Cardiac muscle cell (in vitro differentiated cells and primary cell): Measurements from ENCODE around the gene SELENOS. TPM values are rescaled to one million over a fixed set of nuclear protein-coding genes. Genes with fewer than 3 reads are reported as not detected.
A peak's percentile ranks its signal among the peaks of the same experiment; 100 is the strongest.

Experiments used
- DNase-seq, 2 donors: peaks; one replicate each; pipeline versions ENCODE4 v3.0.0 to v3.0.0-alpha.2; 2010 to 2017; ENCODE audit warnings: low read depth in 1 of 2, low spot score in 1 of 2
- H3K27ac ChIP-seq: fragments of 200-600 bp; sonication (generic); 2 replicates; pipeline ENCODE4 v1.5.1; 2016
- H3K27me3 ChIP-seq: fragments of 200-600 bp; sonication (generic); 2 replicates; pipeline ENCODE4 v1.6.0; 2016; ENCODE audit warnings: control low read depth
- H3K36me3 ChIP-seq: fragments of 200-600 bp; sonication (generic); 2 replicates; pipeline ENCODE4 v1.5.1; 2016; ENCODE audit warnings: control low read depth
- H3K4me1 ChIP-seq: fragments of 200-600 bp; sonication (generic); 2 replicates; pipeline ENCODE4 v1.8.1; 2017; ENCODE audit warnings: low read depth, mild to moderate bottlenecking, mixed run types
- H3K4me3 ChIP-seq: fragments of 200-600 bp; sonication (generic); 2 replicates; pipeline ENCODE4 v1.5.1; 2016; ENCODE audit warnings: mild to moderate bottlenecking
- H3K9me3 ChIP-seq: fragments of 200-600 bp; sonication (generic); 2 replicates; pipeline ENCODE4 v1.5.1; 2017; ENCODE audit warnings: low read depth, mild to moderate bottlenecking, control low read depth
- CTCF ChIP-seq: IDR thresholded peaks from 2 replicates; pipeline ENCODE4 v1.5.1; 2012; ENCODE audit warnings: low read depth, mild to moderate bottlenecking, low read length
- polyA plus RNA-seq: library from polyadenylated mRNA; unstranded; fragments of >200 nt; fragmentation: Nextera tagmentation; extraction: Ambion mirVana; gene quantifications from 2 replicates; pipeline ENCODE4 v1.2.1, GENCODE V29; 2016
- total RNA-seq: library from RNA; depleted of rRNA; stranded (reverse); fragments of >200 nt; gene quantifications from 2 replicates; pipeline ENCODE4 v1.2.3, GENCODE V29; 2016

The SELENOS gene
- total and polyA plus RNA-seq, 2 experiments from 2014 or later = 48.3 to 103 TPM

GRCh38 chr15:101275018-101275417 lies 2.3 kb downstream of the SELENOS start:
- Histone ChIP-seq H3K36me3 (peaks cover 36% of the 10 kb centered on the region), H3K27me3 (no peaks in the 10 kb centered on the region), H3K4me3 (no peak overlapping the region), H3K4me1 (peaks cover 44% of the 10 kb centered on the region), H3K27ac (no peak overlapping the region), H3K9me3 (no peaks in the 10 kb centered on the region)
- TF ChIP-seq CTCF = no peak
- DNase-seq = no peak

- H3K4me3 ChIP-seq = no peak overlapping the region
- no peak for DNase-seq
- H3K36me3 ChIP-seq = peaks cover 36% of the 10 kb centered on the region
- peak overlapping the region; percentile 64 for H3K27ac ChIP-seq
- H3K27me3 ChIP-seq = no peaks in the 10 kb centered on the region
- no peak for TF ChIP-seq CTCF
- H3K9me3 ChIP-seq = no peaks in the 10 kb centered on the region
- peaks cover 46% of the 10 kb centered on the region for H3K4me1 ChIP-seq
These were observed 3.8 kb downstream of the SELENOS start for GRCh38 chr15:101273534-101273933.

GRCh38 chr15:101272584-101272983 lies 4.7 kb downstream of the SELENOS start:
- Histone ChIP-seq H3K36me3 (peaks cover 36% of the 10 kb centered on the region), H3K27me3 (no peaks in the 10 kb centered on the region), H3K4me1 (peaks cover 42% of the 10 kb centered on the region), H3K9me3 (no peaks in the 10 kb centered on the region), H3K4me3 (no peak overlapping the region), H3K27ac (peak overlapping the region; percentile 64)
- no peak for TF ChIP-seq CTCF
- no peak for DNase-seq

DNA sequence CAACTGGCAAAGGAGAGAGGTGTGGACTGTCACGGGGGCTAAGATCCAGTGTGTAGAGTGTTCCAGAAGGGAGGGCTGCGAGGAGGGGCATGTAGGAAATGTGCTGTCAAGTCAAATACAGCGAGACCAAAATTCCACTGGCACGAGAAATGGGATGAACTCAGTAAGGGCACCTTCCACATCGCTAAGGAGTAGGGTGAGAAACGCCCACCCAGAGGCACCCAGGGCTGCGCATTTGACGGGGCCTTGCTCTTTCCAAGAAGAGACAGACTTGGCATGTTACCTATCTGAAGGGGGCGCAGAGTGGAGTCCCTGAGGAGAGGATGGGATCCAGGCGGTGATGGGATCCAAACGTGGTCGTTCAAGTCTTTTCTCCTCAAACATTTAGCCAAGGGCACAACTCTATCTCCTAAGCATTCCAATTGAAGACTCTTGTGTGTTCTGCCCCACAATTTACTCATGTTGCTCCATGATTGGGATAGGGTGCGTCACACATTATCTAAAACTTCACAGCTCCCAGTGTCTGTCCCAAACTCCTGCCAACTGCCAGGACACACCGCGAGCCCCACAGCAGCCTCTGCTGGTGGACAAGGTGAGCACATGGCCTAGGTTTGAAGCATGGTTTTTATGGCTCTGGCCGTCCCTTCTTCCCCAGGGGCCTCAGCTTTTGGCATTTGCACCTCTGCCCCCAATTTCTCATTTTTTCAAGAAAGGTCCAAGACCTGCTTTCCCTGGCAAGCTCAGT lies 7.6 kb downstream of the SELENOS start:
- TF ChIP-seq CTCF = peak; percentile 46
- Histone ChIP-seq H3K36me3 (peaks cover 26% of the 10 kb centered on the region), H3K4me3 (no peak overlapping the region), H3K27me3 (no peaks in the 10 kb centered on the region), H3K4me1 (peaks cover 36% of the 10 kb centered on the region), H3K27ac (no peak overlapping the region), H3K9me3 (no peaks in the 10 kb centered on the region)
- DNase-seq = peak in 1 of 2 donors; percentile 51

DNA sequence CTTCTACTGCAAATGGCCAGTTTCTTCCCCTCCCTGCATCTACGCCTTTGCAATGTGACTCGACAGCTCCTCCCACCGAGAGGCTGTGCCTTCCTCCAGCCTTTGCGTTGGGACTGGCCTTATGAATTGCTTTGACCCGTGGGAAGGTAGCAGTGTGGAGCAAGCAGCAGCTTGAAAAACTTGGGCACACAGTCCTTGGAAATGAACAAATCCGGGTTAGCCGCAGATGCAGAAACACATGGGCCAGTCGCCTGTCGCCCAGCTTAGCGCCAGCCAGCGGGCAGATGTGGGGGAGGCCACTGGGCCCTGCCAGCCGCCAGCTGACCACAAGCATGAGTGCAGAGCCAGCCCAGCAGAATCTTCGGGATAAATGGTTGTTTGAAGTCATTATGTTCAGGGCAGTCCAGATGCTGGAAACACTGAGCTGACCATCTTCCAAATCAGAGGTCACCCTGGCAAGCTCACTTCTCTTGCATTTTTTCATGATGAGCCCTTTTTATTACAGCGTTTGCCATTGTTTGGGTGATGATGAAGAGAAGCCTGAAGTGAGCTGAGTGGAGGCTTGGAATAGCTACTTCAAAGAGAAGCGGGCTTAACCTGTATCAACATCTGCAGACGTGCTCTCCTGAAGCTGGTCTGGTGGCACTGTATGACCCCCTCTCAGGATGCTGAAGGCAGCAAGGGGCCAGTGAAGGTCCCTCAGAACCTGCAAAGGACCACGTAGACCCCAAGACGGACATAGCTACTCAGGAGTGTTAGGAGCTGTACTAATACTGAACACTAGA lies 9.8 kb downstream of the SELENOS start:
- Histone ChIP-seq H3K27me3 (no peaks in the 10 kb centered on the region), H3K27ac (peak overlapping the region; percentile 21), H3K9me3 (no peaks in the 10 kb centered on the region), H3K4me3 (no peak overlapping the region), H3K36me3 (peaks cover 6% of the 10 kb centered on the region), H3K4me1 (peaks cover 21% of the 10 kb centered on the region)
- peak in 1 of 2 donors; percentile 74 for DNase-seq
- no peak for TF ChIP-seq CTCF
